Kidney epithelial cell (primary cell): ENCODE data around the gene NRSN1. TPM values are rescaled to one million over a fixed set of nuclear protein-coding genes. Genes with fewer than 3 reads are reported as not detected.

Experiments
- DNase-seq: peaks from one replicate; pipeline ENCODE4 v3.0.0-alpha.2; 2010; ENCODE audit warnings: low read depth
- H3K27me3 ChIP-seq: 2 replicates; pipeline ENCODE4 v1.6.0; 2011; ENCODE audit warnings: low read length; ENCODE audit not compliant: control insufficient read depth, insufficient read depth
- H3K36me3 ChIP-seq: 2 replicates; pipeline ENCODE4 v1.5.1; 2011; ENCODE audit warnings: low read length; ENCODE audit not compliant: control insufficient read depth, insufficient read depth
- H3K4me3 ChIP-seq: 2 replicates; pipeline ENCODE4 v1.5.1; 2011; ENCODE audit warnings: low read depth, mild to moderate bottlenecking, control low read depth, low read length
- total RNA-seq: library from RNA; depleted of rRNA; stranded (reverse); fragments of >200 nt; gene quantifications from 2 replicates; pipeline ENCODE4 v1.2.3, GENCODE V29; 2015
- TF ChIP-seq, protein P1 (sequence below): IDR thresholded peaks from 2 replicates; pipeline ENCODE4 v1.5.1; 2011; ENCODE audit warnings: mild to moderate bottlenecking, moderate library complexity, low read length, control low read depth, inconsistent platforms; ENCODE audit not compliant: insufficient read depth, poor library complexity, severe bottlenecking

NRSN1 gene
- total RNA-seq, 1 donor from 2014 or later, result not detected

DNA sequence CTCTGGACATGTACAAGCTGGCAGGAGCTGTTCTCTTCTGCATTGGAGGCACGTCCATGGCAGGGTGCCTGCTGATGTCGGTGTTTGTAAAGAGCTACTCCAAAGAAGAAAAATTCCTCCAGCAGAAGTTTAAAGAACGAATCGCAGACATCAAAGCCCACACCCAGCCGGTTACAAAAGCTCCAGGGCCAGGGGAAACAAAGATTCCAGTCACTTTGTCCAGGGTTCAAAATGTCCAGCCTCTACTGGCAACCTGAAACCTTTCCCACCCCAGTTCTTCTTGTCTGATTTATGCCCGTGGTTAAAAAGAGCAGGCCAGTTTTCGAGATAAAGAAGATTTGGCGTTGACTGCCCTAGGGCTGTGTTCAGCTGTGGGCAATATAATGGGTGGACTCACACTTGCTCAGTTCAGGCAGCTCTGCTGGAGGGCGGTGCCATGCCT is 19.7 kb downstream of the NRSN1 start:
- no peak for DNase-seq
- Histone ChIP-seq H3K27me3 (no peaks in the 10 kb centered on the region), H3K4me3 (no peak overlapping the region), H3K36me3 (no peaks in the 10 kb centered on the region)
- TF ChIP-seq, protein P1, sequence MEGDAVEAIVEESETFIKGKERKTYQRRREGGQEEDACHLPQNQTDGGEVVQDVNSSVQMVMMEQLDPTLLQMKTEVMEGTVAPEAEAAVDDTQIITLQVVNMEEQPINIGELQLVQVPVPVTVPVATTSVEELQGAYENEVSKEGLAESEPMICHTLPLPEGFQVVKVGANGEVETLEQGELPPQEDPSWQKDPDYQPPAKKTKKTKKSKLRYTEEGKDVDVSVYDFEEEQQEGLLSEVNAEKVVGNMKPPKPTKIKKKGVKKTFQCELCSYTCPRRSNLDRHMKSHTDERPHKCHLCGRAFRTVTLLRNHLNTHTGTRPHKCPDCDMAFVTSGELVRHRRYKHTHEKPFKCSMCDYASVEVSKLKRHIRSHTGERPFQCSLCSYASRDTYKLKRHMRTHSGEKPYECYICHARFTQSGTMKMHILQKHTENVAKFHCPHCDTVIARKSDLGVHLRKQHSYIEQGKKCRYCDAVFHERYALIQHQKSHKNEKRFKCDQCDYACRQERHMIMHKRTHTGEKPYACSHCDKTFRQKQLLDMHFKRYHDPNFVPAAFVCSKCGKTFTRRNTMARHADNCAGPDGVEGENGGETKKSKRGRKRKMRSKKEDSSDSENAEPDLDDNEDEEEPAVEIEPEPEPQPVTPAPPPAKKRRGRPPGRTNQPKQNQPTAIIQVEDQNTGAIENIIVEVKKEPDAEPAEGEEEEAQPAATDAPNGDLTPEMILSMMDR, result no peak

DNA sequence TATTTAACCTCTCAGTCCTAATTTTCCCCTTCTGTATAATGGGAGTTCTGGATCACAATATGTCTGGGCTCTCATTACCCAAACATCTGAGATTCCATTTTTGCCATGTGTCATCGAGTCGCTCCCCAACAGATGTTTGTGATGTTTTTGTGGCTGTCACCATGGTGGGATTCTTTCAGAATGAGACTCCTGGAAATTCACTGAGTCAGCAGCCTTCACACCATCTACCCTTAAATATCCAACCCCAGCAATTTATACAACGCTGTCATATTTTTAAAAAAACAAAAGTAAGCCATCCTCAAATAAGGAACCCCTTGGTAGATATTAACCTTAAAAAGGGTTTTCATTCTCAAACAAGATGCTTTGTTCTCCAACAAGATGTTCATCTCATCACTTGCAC is 20.9 kb downstream of the NRSN1 start:
- DNase-seq, result no peak
- Histone ChIP-seq H3K27me3 (no peaks in the 10 kb centered on the region), H3K4me3 (no peak overlapping the region), H3K36me3 (no peaks in the 10 kb centered on the region)
- TF ChIP-seq, protein P1, result no peak

- no peak for DNase-seq
- TF ChIP-seq, protein P1, result no peak
- Histone ChIP-seq H3K27me3 (no peaks in the 10 kb centered on the region), H3K36me3 (no peaks in the 10 kb centered on the region), H3K4me3 (no peak overlapping the region)
These were observed 21.6 kb downstream of the NRSN1 start for GRCh38 chr6:24147511-24148153.

DNA sequence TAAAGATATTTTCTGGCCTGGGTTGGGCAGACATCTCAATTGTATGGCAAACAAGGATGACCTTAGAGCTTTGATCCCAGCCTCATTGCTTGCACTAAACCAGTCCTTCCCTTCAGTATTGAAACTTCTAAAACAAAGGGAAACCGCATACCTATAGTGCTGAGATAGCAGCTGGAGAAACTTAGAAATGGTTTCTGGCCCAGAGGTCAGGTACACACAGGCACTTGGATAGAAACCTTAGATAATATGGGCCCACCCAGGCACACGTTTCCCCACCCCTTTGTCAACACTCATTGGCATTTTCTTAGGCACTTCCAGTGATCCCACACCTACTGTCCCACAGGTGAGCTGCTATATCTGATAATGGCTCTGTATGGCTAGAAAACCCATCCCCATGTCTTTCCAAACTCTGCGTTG is 22.1 kb downstream of the NRSN1 start:
- TF ChIP-seq, protein P1, result no peak
- no peaks in the 10 kb centered on the region for H3K27me3 ChIP-seq
- no peaks in the 10 kb centered on the region for H3K36me3 ChIP-seq
- no peak for DNase-seq
- H3K4me3 ChIP-seq, result no peak overlapping the region

DNA sequence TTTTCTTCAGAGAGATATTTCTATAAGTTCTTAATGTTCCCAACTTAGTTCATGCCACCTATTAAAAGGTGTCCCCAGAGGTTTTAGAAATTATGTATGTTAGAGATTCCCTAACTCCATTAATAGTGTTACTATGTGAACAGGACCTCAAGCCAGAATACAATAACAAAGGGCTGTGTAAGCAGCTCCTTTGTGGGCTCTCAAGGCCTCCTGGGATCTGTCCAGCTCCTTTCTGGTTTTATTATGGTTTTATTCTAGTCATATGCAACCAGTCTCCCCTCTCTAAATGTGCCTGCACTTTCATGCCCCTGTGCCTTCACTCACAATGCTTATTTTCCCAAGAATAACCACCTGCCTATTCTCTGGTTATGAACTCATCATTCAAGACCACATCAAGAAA is 22.7 kb downstream of the NRSN1 start:
- H3K36me3 ChIP-seq, result no peaks in the 10 kb centered on the region
- no peaks in the 10 kb centered on the region for H3K27me3 ChIP-seq
- DNase-seq, result no peak
- H3K4me3 ChIP-seq, result no peak overlapping the region
- TF ChIP-seq, protein P1, result no peak

DNA sequence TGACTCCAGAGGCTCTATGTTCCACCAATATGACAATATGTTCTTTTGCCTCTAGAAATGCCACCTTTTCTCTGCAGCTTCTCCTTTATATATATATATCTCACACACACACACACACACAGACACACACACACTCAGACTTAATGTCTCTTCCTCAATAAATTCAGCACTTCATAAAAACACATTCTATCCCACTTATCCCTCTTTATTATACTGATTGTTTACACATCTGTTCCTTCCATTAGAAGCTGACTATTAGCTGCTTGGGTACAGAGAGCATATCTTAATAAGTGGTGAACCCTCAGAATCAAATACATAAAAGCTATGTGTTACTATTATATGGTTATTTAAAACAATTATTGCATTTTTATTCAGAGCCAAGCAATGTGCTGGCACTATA is 23.3 kb downstream of the NRSN1 start:
- TF ChIP-seq, protein P1, result no peak
- H3K27me3 ChIP-seq, result no peaks in the 10 kb centered on the region
- no peaks in the 10 kb centered on the region for H3K36me3 ChIP-seq
- DNase-seq, result no peak
- H3K4me3 ChIP-seq, result no peak overlapping the region
